ENCODE measurements around the gene ADGRA1.

Gene ADGRA1

DNA sequence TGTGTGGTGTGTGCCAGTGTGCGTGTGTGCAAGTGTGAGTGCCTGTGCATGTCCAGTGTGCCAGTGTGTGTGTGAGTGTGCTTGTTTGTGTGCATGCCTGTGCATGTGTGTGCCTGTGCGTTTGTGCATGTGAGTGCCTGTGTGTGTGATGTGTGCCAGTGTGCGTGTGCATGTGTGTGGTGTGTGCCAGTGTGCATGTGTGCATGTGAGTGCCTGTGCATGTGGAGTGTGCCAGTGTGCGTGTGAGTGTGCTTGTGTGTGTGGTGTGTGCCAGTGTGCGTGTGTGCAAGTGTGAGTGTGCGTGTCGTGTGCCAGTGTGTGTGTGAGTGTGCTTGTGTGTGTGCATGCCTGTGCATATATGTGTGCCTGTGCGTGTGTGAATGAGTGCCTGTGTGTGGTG lies 33.8 kb downstream of the ADGRA1 start:
- DNase-seq (ENCODE audit: low read depth) = no peak
- H3K4me3 ChIP-seq (ENCODE audit: control insufficient read depth, low read depth, low read length) = no peak overlapping the region
- TF ChIP-seq, protein P1, sequence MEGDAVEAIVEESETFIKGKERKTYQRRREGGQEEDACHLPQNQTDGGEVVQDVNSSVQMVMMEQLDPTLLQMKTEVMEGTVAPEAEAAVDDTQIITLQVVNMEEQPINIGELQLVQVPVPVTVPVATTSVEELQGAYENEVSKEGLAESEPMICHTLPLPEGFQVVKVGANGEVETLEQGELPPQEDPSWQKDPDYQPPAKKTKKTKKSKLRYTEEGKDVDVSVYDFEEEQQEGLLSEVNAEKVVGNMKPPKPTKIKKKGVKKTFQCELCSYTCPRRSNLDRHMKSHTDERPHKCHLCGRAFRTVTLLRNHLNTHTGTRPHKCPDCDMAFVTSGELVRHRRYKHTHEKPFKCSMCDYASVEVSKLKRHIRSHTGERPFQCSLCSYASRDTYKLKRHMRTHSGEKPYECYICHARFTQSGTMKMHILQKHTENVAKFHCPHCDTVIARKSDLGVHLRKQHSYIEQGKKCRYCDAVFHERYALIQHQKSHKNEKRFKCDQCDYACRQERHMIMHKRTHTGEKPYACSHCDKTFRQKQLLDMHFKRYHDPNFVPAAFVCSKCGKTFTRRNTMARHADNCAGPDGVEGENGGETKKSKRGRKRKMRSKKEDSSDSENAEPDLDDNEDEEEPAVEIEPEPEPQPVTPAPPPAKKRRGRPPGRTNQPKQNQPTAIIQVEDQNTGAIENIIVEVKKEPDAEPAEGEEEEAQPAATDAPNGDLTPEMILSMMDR (conservative IDR thresholded peaks at IDR 0.05; ENCODE audit: control insufficient read depth, insufficient read depth, low read depth, low read length) = no peak

GRCh38 chr10:133122171-133122935 lies 34.6 kb downstream of the ADGRA1 start:
- no peak for DNase-seq (ENCODE audit: low read depth)
- H3K4me3 ChIP-seq (ENCODE audit: control insufficient read depth, low read depth, low read length) = no peak overlapping the region
- TF ChIP-seq, protein P1 (conservative IDR thresholded peaks at IDR 0.05; ENCODE audit: control insufficient read depth, insufficient read depth, low read depth, low read length) = no peak

DNA sequence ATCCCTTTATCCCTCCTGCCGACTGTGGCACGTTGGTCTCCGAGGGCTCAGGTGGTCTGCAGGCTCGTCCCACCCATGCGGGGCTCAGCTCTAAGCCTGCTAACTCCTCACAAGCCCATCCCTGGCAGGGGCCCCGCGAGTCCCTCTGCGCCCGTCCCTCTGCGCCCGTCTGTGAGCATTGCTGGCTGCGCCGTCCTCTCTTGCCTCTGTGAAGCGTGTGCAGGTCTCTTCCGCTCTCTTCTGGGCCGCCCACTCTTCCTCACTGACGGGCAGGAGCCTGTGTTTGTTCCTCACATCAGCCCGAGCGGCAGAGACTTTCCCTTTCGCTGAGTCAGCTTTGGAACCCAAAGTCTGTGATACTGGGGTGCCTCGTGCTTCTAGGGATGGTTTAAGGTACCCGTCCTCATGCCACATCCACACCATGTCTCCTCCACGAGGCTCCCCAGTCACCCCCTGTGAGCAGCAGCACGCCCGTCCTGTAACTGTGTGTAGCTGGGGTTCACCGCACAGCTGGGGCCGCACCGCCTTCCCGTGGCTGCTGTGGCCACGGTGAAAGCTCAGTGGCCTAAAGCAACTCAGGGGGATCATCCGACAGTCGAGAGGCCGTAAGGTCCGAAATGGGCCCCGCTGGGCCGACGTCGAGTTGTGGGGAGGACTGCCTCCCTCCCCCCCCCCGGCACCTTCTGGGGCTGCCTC lies 35.5 kb downstream of the ADGRA1 start:
- no peak overlapping the region for H3K4me3 ChIP-seq (ENCODE audit: control insufficient read depth, low read depth, low read length)
- no peak for DNase-seq (ENCODE audit: low read depth)
- TF ChIP-seq, protein P1 (conservative IDR thresholded peaks at IDR 0.05; ENCODE audit: control insufficient read depth, insufficient read depth, low read depth, low read length) = no peak

DNA sequence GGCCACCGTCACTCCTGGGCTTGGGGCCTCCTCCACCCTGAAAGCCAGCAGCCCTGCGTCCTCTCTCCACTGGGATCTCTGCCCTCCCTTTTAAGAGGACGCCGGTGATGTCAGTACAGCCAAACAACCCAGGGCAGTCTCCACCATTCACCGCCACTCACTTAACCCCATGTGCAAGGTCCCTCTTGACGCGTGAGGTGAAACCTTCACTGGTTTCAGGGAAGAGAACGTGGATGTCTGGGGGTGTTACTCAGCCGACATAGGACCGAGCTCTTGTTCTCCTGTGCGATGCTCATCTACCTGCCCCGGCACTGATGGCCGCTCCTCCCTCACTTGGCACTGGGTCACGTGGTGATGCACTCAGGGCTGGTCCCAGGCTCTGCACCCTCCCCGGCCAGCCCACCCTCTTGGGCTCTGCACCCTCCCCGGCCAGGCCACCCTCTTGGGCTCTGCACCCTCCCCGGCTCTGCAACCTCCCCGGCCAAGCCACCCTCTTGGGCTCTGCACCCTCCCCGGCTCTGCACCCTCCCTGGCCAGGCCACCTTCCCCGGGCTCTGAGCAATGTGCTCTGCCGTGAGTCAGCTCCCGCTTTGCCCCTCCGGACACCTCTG lies 36.1 kb downstream of the ADGRA1 start:
- no peak overlapping the region for H3K4me3 ChIP-seq (ENCODE audit: control insufficient read depth, low read depth, low read length)
- no peak for DNase-seq (ENCODE audit: low read depth)
- TF ChIP-seq, protein P1 (conservative IDR thresholded peaks at IDR 0.05; ENCODE audit: control insufficient read depth, insufficient read depth, low read depth, low read length) = no peak

DNA sequence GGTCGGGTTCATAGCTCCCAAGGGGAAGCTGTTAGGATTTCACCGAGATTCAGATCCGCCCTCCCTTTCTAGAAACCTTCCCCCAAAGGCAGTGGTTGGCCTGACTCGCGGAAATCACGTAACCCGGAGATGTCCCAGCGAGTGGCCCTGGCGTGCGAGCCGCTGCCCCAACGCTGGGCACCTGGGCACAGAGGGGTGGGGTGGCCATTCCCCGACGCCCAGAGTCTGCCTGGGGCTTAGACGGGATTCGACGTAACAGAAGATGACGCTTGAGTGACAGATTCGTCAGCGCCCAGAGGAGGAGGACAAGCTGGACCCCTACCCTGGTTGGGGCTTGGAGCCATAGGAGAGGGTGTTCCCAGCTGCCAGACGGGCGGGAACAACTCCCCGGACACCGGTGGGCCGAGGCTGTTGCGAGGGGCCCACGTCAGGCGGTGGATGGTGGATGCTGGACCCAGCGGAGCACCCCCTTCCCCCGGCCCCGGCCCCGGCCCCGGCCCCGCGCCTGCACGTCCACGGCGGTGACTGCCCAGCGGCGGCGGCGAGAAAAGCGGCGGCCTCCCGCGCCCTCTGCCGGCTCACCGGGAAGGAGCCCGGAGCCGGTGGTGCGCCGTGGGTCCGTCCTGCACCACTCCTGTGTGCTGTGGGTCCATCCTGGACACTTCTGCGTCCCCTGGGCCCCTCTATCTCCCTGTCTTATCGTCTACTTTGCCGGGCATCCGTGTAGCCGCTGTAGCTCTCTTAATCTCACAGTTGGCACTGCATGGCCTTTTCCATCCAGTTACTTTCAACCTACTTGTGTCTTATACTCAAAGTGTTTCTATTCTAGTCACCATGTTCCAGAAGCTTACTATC lies 36.9 kb downstream of the ADGRA1 start:
- TF ChIP-seq, protein P1 (conservative IDR thresholded peaks at IDR 0.05; ENCODE audit: control insufficient read depth, insufficient read depth, low read depth, low read length) = peak; percentile 27

DNA sequence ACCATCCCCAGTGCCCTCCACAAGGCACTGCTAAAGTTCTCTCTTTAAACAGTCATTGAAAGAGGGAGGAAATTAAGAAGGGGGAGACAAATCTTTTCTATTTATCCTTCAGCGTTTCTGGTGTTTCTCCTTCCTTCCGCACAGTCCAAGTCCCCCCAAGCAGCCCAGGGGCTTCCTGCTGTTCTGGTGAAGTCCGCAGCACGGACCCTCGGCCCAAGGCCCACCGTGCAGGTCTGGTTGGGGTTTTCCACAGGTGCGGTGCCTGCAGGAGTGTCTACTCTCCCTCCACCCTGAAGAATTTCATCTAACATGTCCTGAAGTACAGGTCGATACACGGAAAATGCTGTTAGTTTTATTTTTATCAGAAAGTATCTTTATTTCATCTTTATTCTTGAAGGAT lies 38.2 kb downstream of the ADGRA1 start:
- TF ChIP-seq, protein P1 (conservative IDR thresholded peaks at IDR 0.05; ENCODE audit: control insufficient read depth, insufficient read depth, low read depth, low read length) = no peak
- H3K4me3 ChIP-seq (ENCODE audit: control insufficient read depth, low read depth, low read length) = no peak overlapping the region
- no peak for DNase-seq (ENCODE audit: low read depth)

More for the DNA sequence above, 36.9 kb downstream of the ADGRA1 start:
- no peak for DNase-seq (ENCODE audit: low read depth)
- no peak overlapping the region for H3K4me3 ChIP-seq (ENCODE audit: control insufficient read depth, low read depth, low read length)
